HepG2 (cell line): ENCODE measurements around the gene GHR. TPM values are rescaled to one million over a fixed set of nuclear protein-coding genes. Genes with fewer than 3 reads are reported as not detected.

Experiments
- ATAC-seq: fragments of 200-7000 bp; cut with Tn5 transposase; 3 replicates; pipeline ENCODE4 v1.9.1; 2020; ENCODE audit warnings: mild to moderate bottlenecking, moderate library complexity
- BruUV-seq: library from RNA; stranded (reverse); fragments of 400-500 nt; replicated peaks from 2 replicates; lab custom pipeline; 2021; lab: Mats Ljungman, UMichigan
- CTCF ChIA-PET: fragments of 300-600 bp; formaldehyde crosslinking; extraction: SDS; loops from one replicate; lab custom pipeline; 2021; ENCODE audit warnings: low total read pairs, inconsistent platforms, low intra/inter-chr PET ratio; lab: Yijun Ruan, JAX
- POLR2A ChIA-PET: fragments of 350-600 bp; sonication (Branson Sonifier 250); formaldehyde crosslinking; loops from one replicate; lab custom pipeline; 2020; ENCODE audit warnings: antibody characterized with exemption, inconsistent platforms; lab: Yijun Ruan, JAX
- DNase-seq: peaks from one replicate; pipeline ENCODE4 v3.0.0-alpha.2; 2015; ENCODE audit warnings: low spot score
- FAIRE-seq: peaks from 3 replicates; lab custom pipeline; 2011; peaks lifted over from hg19 to GRCh38; lab: Jason Lieb, UNC
- H2AFZ ChIP-seq: one replicate; pipeline ENCODE4 v1.6.1; 2011; ENCODE audit warnings: low read length, inconsistent platforms
- H3K27ac ChIP-seq: fragments of 300-600 bp; 3 replicates; pipeline ENCODE4 v1.8.0; 2011; ENCODE audit warnings: mixed run types, mild to moderate bottlenecking, mixed read lengths, low read length, inconsistent platforms; ENCODE audit not compliant: insufficient read depth; ENCODE audit errors: extremely low read length
- H3K27me3 ChIP-seq, 2 experiments: fragments of 200-600 bp in 1 of 2; 2 replicates in 1 of 2; 3 replicates in 1 of 2; pipeline versions ENCODE4 v1.6.0 to v1.8.0; 2011; ENCODE audit warnings: low read length in 2 of 2, mild to moderate bottlenecking in 2 of 2, moderate library complexity in 2 of 2, inconsistent platforms in 1 of 2; ENCODE audit not compliant: insufficient read depth in 2 of 2, control insufficient read depth in 1 of 2
- H3K36me3 ChIP-seq, 2 experiments: fragments of 200-600 bp in 1 of 2; replicated peaks in 1 of 2; 2 replicates in 1 of 2; 3 replicates in 1 of 2; pipeline versions ENCODE4 v1.5.1 to v1.8.0; 2011; ENCODE audit warnings: low read length in 2 of 2, inconsistent platforms in 1 of 2; ENCODE audit not compliant: insufficient read depth in 2 of 2, control insufficient read depth in 1 of 2
- H3K4me1 ChIP-seq: 2 replicates; pipeline ENCODE4 v1.5.1; 2012; ENCODE audit warnings: low read length, inconsistent platforms; ENCODE audit not compliant: insufficient read depth
- H3K4me2 ChIP-seq: 2 replicates; pipeline ENCODE4 v1.6.0; 2011; ENCODE audit warnings: low read depth, low read length, inconsistent platforms
- H3K4me3 ChIP-seq, 3 experiments: fragments of 200-600 bp in 1 of 3; sonication (generic), shearing (Covaris generic) in 1 of 3; replicated peaks in 1 of 3; 2 replicates each; pipeline ENCODE4 v1.5.1; 2011 to 2016; ENCODE audit warnings: low read length in 3 of 3, inconsistent platforms in 2 of 3, low read depth in 2 of 3, mild to moderate bottlenecking in 2 of 3, control low read depth in 1 of 3, mixed read lengths in 1 of 3; ENCODE audit not compliant: insufficient read depth in 1 of 3
- H3K79me2 ChIP-seq: one replicate; pipeline ENCODE4 v1.6.1; 2011; ENCODE audit warnings: low read length, inconsistent platforms; ENCODE audit not compliant: insufficient read depth
- H3K9ac ChIP-seq: 2 replicates; pipeline ENCODE4 v1.6.0; 2011; ENCODE audit warnings: mild to moderate bottlenecking, low read depth, low read length, inconsistent platforms; ENCODE audit not compliant: insufficient read depth
- H3K9me3 ChIP-seq: 2 replicates; pipeline ENCODE4 v1.5.1; 2012; ENCODE audit warnings: mild to moderate bottlenecking, low read length
- H4K20me1 ChIP-seq: 2 replicates; pipeline ENCODE4 v1.6.0; 2011; ENCODE audit warnings: inconsistent platforms, mild to moderate bottlenecking, low read length, moderate library complexity; ENCODE audit not compliant: insufficient read depth
- CEBPG ChIP-seq: IDR thresholded peaks from 2 replicates; pipeline ENCODE4 v1.6.1; 2016
- JUND ChIP-seq: sonication (generic); formaldehyde crosslinking; IDR thresholded peaks from 2 replicates; pipeline ENCODE4 v1.8.0; 2022; ENCODE audit warnings: mild to moderate bottlenecking, missing genetic modification reagents
- KDM2A ChIP-seq: sonication (generic); formaldehyde crosslinking; IDR thresholded peaks from 2 replicates; pipeline ENCODE4 v1.4.0; 2020; ENCODE audit warnings: low read depth, missing genetic modification reagents, borderline replicate concordance
- SPEN ChIP-seq: sonication (generic); formaldehyde crosslinking; IDR thresholded peaks from 2 replicates; pipeline ENCODE4 v1.5.1; 2020; ENCODE audit warnings: low read depth, mild to moderate bottlenecking, missing genetic modification reagents
- STAG1 ChIP-seq: sonication (generic); formaldehyde crosslinking; IDR thresholded peaks from 2 replicates; pipeline ENCODE4 v1.4.0; 2020; ENCODE audit warnings: missing genetic modification reagents
- TEAD3 ChIP-seq: optimal IDR thresholded peaks from 2 replicates; pipeline ENCODE3; 2016; ENCODE audit warnings: borderline replicate concordance
- ZBTB3 ChIP-seq: sonication (generic); formaldehyde crosslinking; IDR thresholded peaks from 2 replicates; pipeline ENCODE4 v1.4.0; 2020; ENCODE audit warnings: low read depth, mild to moderate bottlenecking, moderate library complexity, missing genetic modification reagents, borderline replicate concordance
- ZNF121 ChIP-seq: sonication (generic); formaldehyde crosslinking; IDR thresholded peaks from 2 replicates; pipeline ENCODE4 v1.5.0; 2020; ENCODE audit warnings: mild to moderate bottlenecking, missing genetic modification reagents
- ZNF558 ChIP-seq: sonication (generic); formaldehyde crosslinking; IDR thresholded peaks from 2 replicates; pipeline ENCODE4 v1.9.0; 2022; ENCODE audit warnings: mild to moderate bottlenecking, missing genetic modification reagents, borderline replicate concordance
- WGBS: methylation state at CpG from one replicate; pipeline ENCODE4 v1.1.6; 2017; ENCODE audit warnings: low lambda C conversion rate; 5-methylcytosine and 5-hydroxymethylcytosine counted together
- in situ Hi-C: cut with HindIII; loops from 2 replicates; pipeline ENCODE4 v1.10.0; 2017; ENCODE audit warnings: low pct_unique_long_range_greater_than_20kb; ENCODE audit not compliant: extremely low pct_ligation_motif_present
- intact Hi-C: fragments of 100-400 bp; cut with micrococcal nuclease; formaldehyde crosslinking; loops from one replicate; pipeline ENCODE4 v1.10.0; 2022; ENCODE audit not compliant: unreplicated experiment
- polyA plus RNA-seq, 8 experiments: library from polyadenylated mRNA; depleted of rRNA in 3 of 8; stranded (reverse) in 7 of 8; unstranded in 1 of 8; fragments of >200 nt; fragmentation: Illumina TruSeq in 4 of 8; extraction: Trizol in 4 of 8; gene quantifications; 2 replicates each; pipeline versions ENCODE4 v1.2.1 to v1.2.3, GENCODE V29; 2011 to 2016; ENCODE audit warnings: low read depth in 4 of 8, missing spikeins in 1 of 8, mixed read lengths in 1 of 8; ENCODE audit not compliant: insufficient read depth in 1 of 8
- total RNA-seq, 5 experiments: library from RNA; depleted of rRNA; stranded (reverse); fragments of >200 nt; fragmentation: Illumina TruSeq; extraction: Trizol; gene quantifications; 2 replicates each; pipeline ENCODE4 v1.2.3, GENCODE V29; 2016; ENCODE audit warnings: low read depth in 1 of 5
- TF ChIP-seq, protein P1 (sequence below): sonication (generic); formaldehyde crosslinking; IDR thresholded peaks from 2 replicates; pipeline ENCODE4 v1.4.0; 2020; ENCODE audit warnings: missing genetic modification reagents, mild to moderate bottlenecking, borderline replicate concordance
- TF ChIP-seq, protein P2 (sequence below): sonication (generic); formaldehyde crosslinking; IDR thresholded peaks from 2 replicates; pipeline ENCODE4 v1.5.0; 2020; ENCODE audit warnings: mild to moderate bottlenecking, missing genetic modification reagents, moderate library complexity
- TF ChIP-seq, protein P3 (sequence below): sonication (generic); formaldehyde crosslinking; IDR thresholded peaks from 2 replicates; pipeline ENCODE4 v1.5.0; 2020; ENCODE audit warnings: missing genetic modification reagents
- TF ChIP-seq, protein P4 (sequence below): sonication (generic); formaldehyde crosslinking; IDR thresholded peaks from 2 replicates; pipeline ENCODE4 v1.4.0; 2020; ENCODE audit warnings: low read depth, mild to moderate bottlenecking, missing genetic modification reagents
- TF ChIP-seq, protein P5 (sequence below): fragments of 450-650 bp; IDR thresholded peaks from 2 replicates; pipeline ENCODE4 v1.6.1; 2017; ENCODE audit warnings: mild to moderate bottlenecking

Gene GHR
- total and polyA plus RNA-seq, 2 of the 13 experiments (the other 11 are each of a cell fraction or from before 2014, with no cell fraction given) = 0.07 TPM; not detected in 1

DNA sequence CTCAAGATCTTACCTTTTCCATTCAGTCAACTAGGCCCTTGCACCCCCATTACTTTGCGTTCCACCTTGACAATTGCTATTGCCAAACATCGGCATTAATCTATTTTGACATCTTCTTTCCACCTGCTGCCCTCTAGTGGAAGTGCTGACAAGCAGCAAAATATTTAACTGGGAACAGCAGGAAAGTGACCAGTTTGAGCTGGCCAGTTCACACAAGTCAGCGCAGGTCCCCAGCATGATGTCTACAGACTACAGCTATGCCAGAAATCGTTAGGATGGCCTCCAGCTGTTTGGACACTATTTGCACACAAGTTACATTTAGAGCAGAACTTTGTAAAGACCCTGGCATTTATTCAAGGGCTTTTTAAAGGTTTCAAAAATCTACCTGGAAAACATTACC is 160.1 kb downstream of the GHR start (continued):
- TF ChIP-seq, protein P1, sequence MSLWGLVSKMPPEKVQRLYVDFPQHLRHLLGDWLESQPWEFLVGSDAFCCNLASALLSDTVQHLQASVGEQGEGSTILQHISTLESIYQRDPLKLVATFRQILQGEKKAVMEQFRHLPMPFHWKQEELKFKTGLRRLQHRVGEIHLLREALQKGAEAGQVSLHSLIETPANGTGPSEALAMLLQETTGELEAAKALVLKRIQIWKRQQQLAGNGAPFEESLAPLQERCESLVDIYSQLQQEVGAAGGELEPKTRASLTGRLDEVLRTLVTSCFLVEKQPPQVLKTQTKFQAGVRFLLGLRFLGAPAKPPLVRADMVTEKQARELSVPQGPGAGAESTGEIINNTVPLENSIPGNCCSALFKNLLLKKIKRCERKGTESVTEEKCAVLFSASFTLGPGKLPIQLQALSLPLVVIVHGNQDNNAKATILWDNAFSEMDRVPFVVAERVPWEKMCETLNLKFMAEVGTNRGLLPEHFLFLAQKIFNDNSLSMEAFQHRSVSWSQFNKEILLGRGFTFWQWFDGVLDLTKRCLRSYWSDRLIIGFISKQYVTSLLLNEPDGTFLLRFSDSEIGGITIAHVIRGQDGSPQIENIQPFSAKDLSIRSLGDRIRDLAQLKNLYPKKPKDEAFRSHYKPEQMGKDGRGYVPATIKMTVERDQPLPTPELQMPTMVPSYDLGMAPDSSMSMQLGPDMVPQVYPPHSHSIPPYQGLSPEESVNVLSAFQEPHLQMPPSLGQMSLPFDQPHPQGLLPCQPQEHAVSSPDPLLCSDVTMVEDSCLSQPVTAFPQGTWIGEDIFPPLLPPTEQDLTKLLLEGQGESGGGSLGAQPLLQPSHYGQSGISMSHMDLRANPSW = no peak
- TF ChIP-seq ZNF121 (CRISPR knock-in tag) (peak; percentile 89), KDM2A (CRISPR knock-in tag) (0 out of 2 replicates have a peak, but pooled peaks have one; percentile 31), TEAD3 (CRISPR knock-in tag) (peak; percentile 21), STAG1 (peak; percentile 87), CEBPG (CRISPR knock-in tag) (peak; percentile 73)
- TF ChIP-seq, protein P2, sequence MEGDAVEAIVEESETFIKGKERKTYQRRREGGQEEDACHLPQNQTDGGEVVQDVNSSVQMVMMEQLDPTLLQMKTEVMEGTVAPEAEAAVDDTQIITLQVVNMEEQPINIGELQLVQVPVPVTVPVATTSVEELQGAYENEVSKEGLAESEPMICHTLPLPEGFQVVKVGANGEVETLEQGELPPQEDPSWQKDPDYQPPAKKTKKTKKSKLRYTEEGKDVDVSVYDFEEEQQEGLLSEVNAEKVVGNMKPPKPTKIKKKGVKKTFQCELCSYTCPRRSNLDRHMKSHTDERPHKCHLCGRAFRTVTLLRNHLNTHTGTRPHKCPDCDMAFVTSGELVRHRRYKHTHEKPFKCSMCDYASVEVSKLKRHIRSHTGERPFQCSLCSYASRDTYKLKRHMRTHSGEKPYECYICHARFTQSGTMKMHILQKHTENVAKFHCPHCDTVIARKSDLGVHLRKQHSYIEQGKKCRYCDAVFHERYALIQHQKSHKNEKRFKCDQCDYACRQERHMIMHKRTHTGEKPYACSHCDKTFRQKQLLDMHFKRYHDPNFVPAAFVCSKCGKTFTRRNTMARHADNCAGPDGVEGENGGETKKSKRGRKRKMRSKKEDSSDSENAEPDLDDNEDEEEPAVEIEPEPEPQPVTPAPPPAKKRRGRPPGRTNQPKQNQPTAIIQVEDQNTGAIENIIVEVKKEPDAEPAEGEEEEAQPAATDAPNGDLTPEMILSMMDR (CRISPR knock-in tag) = peak; percentile 89
- TF ChIP-seq, protein P3, sequence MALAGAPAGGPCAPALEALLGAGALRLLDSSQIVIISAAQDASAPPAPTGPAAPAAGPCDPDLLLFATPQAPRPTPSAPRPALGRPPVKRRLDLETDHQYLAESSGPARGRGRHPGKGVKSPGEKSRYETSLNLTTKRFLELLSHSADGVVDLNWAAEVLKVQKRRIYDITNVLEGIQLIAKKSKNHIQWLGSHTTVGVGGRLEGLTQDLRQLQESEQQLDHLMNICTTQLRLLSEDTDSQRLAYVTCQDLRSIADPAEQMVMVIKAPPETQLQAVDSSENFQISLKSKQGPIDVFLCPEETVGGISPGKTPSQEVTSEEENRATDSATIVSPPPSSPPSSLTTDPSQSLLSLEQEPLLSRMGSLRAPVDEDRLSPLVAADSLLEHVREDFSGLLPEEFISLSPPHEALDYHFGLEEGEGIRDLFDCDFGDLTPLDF (CRISPR knock-in tag) = no peak

DNA sequence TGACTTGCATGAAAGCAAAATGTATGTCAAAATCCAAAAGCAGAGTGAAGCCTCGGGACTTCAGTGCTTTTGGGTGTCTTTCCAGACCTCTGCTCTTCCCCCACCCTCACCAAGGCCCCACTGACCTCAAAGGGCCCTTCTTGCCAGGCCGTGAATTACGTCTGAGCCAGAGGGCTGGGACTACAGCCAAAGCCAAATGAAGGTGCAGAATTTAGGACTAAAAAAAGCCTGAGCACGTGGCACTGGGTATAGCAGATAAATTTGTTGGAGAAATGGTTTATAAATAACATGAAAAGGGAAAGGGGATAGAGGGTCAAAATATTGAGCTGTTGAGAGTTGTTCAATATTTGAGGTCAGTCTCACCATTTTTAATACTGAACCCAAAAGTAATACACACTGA is 163.4 kb downstream of the GHR start:
- intact Hi-C loops = no loop called here
- DNase-seq (no peak), FAIRE-seq (no peak), ATAC-seq (no peak)
- H4K20me1 ChIP-seq = no peaks in the 10 kb centered on the region
- H3K4me1 ChIP-seq = no peaks in the 10 kb centered on the region
- no peak overlapping the region for H3K4me2 ChIP-seq
- H3K27me3 ChIP-seq = no peaks in the 10 kb centered on the region
- in situ Hi-C loops = loop anchor here (25.0 kb wide), 1 partner anchor 724 kb away; the partner anchor contains the start of gene OXCT1
- H2AFZ ChIP-seq = no peak overlapping the region
- no peaks in the 10 kb centered on the region for H3K36me3 ChIP-seq
- no peaks in the 10 kb centered on the region for H3K79me2 ChIP-seq
- WGBS = 0% methylated on average over 4 of the region's 4 CpGs
- BruUV-seq = no TSS peak
- H3K27ac ChIP-seq = no peak overlapping the region
- ChIA-PET CTCF (no interaction called here), POLR2A (no interaction called here)
- no peak overlapping the region for H3K4me3 ChIP-seq
- no peaks in the 10 kb centered on the region for H3K9me3 ChIP-seq
- no peak overlapping the region for H3K9ac ChIP-seq
- TF ChIP-seq ZBTB3 (CRISPR knock-in tag) = no peak
- TF ChIP-seq, protein P4, sequence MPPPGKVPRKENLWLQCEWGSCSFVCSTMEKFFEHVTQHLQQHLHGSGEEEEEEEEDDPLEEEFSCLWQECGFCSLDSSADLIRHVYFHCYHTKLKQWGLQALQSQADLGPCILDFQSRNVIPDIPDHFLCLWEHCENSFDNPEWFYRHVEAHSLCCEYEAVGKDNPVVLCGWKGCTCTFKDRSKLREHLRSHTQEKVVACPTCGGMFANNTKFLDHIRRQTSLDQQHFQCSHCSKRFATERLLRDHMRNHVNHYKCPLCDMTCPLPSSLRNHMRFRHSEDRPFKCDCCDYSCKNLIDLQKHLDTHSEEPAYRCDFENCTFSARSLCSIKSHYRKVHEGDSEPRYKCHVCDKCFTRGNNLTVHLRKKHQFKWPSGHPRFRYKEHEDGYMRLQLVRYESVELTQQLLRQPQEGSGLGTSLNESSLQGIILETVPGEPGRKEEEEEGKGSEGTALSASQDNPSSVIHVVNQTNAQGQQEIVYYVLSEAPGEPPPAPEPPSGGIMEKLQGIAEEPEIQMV (CRISPR knock-in tag) = no peak
- TF ChIP-seq SPEN = no peak
- no peak for TF ChIP-seq JUND (CRISPR knock-in tag)
- TF ChIP-seq, protein P5, sequence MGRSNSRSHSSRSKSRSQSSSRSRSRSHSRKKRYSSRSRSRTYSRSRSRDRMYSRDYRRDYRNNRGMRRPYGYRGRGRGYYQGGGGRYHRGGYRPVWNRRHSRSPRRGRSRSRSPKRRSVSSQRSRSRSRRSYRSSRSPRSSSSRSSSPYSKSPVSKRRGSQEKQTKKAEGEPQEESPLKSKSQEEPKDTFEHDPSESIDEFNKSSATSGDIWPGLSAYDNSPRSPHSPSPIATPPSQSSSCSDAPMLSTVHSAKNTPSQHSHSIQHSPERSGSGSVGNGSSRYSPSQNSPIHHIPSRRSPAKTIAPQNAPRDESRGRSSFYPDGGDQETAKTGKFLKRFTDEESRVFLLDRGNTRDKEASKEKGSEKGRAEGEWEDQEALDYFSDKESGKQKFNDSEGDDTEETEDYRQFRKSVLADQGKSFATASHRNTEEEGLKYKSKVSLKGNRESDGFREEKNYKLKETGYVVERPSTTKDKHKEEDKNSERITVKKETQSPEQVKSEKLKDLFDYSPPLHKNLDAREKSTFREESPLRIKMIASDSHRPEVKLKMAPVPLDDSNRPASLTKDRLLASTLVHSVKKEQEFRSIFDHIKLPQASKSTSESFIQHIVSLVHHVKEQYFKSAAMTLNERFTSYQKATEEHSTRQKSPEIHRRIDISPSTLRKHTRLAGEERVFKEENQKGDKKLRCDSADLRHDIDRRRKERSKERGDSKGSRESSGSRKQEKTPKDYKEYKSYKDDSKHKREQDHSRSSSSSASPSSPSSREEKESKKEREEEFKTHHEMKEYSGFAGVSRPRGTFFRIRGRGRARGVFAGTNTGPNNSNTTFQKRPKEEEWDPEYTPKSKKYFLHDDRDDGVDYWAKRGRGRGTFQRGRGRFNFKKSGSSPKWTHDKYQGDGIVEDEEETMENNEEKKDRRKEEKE = no peak
- TF ChIP-seq ZNF558 (CRISPR knock-in tag) = no peak
